ENCODE data around the gene CREB3. TPM values are rescaled to one million over a fixed set of nuclear protein-coding genes. Genes with fewer than 3 reads are reported as not detected.
A peak's percentile ranks its signal among the peaks of the same experiment; 100 is the strongest.

CREB3 gene
- total RNA-seq, 2 experiments from 2014 or later: 13.7 to 15.4 TPM

DNA sequence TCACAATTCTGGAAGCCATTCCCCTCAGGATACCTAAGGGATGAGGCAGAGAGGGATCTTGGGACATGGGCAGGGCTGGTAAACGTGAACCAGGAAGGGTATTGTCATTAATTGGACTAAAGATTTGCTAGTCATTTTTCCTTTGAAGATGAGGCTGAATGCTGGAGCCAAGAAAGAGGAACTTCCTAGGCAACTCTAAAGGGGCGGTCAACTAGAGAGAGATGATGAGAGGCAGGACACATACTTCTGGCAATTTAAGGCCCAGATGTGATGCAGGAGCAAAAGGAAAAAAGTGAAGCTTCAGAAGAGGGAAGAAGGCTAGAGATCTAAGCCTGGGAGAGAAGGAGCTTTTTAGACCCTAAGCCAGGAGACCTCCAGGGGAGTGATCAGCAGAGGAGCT, 11.0 kb downstream of the CREB3 start:
- intact Hi-C loops (cut with DNase I, micrococcal nuclease): loop anchor here in 1 of 2 experiments (10.0 kb wide), 1 partner anchor 1219 kb away; the partner anchor contains the start of gene ENHO
- H3K36me3 ChIP-seq (ENCODE audit: insufficient read depth, low read length): peaks cover 60% of the 10 kb centered on the region
- ATAC-seq (ENCODE audit: poor library complexity): no peak
- no peaks in the 10 kb centered on the region for H3K9me3 ChIP-seq (ENCODE audit: control insufficient read depth in 1 of 2, insufficient read depth in 1 of 2, low read length in 2 of 2)
- H3K4me1 ChIP-seq (ENCODE audit: insufficient read depth, low read length): peaks cover 35% of the 10 kb centered on the region
- H3K4me3 Mint-ChIP-seq: no peak overlapping the region
- H3K4me1 Mint-ChIP-seq (ENCODE audit: low read depth): peaks cover 45% of the 10 kb centered on the region
- TF ChIP-seq, protein P1, sequence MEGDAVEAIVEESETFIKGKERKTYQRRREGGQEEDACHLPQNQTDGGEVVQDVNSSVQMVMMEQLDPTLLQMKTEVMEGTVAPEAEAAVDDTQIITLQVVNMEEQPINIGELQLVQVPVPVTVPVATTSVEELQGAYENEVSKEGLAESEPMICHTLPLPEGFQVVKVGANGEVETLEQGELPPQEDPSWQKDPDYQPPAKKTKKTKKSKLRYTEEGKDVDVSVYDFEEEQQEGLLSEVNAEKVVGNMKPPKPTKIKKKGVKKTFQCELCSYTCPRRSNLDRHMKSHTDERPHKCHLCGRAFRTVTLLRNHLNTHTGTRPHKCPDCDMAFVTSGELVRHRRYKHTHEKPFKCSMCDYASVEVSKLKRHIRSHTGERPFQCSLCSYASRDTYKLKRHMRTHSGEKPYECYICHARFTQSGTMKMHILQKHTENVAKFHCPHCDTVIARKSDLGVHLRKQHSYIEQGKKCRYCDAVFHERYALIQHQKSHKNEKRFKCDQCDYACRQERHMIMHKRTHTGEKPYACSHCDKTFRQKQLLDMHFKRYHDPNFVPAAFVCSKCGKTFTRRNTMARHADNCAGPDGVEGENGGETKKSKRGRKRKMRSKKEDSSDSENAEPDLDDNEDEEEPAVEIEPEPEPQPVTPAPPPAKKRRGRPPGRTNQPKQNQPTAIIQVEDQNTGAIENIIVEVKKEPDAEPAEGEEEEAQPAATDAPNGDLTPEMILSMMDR (IDR thresholded peaks at IDR 0.05): no peak
- H3K9me3 Mint-ChIP-seq: no peaks in the 10 kb centered on the region
- no peak overlapping the region for H3K4me3 ChIP-seq (ENCODE audit: low read length)
- no peaks in the 10 kb centered on the region for H3K27me3 ChIP-seq (ENCODE audit: control insufficient read depth in 1 of 2, insufficient read depth in 2 of 2, low read length in 2 of 2)
- CTCF ChIA-PET: interaction anchor here (3.0 kb wide), 1 partner anchor 8 kb away, joined by 12 read pairs; no protein-coding TSS in a partner anchor
- POLR2A ChIA-PET: interaction anchor here (1.2 kb wide), 1 partner anchor 12 kb away, joined by 4 read pairs; the partner anchor contains the start of gene TLN1
- H3K27ac Mint-ChIP-seq: no peak overlapping the region
- peaks cover 64% of the 10 kb centered on the region for H3K36me3 Mint-ChIP-seq (ENCODE audit: low read depth)
- DNase-seq: no peak
- no peak overlapping the region for H3K27ac ChIP-seq (ENCODE audit: low read depth in 1 of 2, low read length in 2 of 2)
- H3K27me3 Mint-ChIP-seq: no peaks in the 10 kb centered on the region

DNA sequence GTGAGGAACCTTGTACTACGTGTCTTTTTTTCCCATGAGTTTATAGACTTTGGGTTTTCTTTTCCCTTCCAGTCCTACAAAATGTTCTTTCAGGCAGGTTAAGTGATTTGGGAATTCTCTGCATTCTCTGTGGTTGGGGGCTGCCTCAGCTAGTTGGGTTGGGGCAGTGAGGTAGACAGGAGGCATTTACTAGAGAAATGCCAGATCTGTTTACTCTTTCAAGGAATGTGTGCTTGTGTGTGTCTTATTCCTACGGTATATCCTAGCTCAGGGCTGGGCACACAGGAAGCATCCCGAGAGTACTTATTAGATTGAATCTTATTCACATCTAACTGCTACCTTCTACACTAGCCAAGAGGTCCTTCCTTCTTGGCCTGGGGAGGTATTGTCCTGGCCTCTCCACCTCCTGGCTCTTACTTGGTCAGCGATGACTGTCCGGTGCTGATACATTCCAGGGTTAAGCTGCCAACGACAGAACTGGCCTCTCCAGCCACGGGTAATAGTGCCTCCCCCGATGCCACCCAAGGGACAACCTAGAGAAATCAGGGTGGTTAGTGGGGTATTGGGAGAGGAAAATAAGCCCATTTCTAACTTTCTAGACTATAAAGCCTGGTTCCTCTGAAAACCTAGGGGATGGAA, 11.5 kb downstream of the CREB3 start:
- H3K4me3 ChIP-seq (ENCODE audit: low read length): no peak overlapping the region
- Mint-ChIP-seq H3K27me3 (no peaks in the 10 kb centered on the region), H3K9me3 (no peaks in the 10 kb centered on the region), H3K27ac (no peak overlapping the region), H3K4me3 (no peak overlapping the region), H3K36me3 (ENCODE audit: low read depth) (peaks cover 58% of the 10 kb centered on the region), H3K4me1 (ENCODE audit: low read depth) (peaks cover 47% of the 10 kb centered on the region)
- peaks cover 55% of the 10 kb centered on the region for H3K36me3 ChIP-seq (ENCODE audit: insufficient read depth, low read length)
- no peak overlapping the region for H3K27ac ChIP-seq (ENCODE audit: low read depth in 1 of 2, low read length in 2 of 2)
- peaks cover 36% of the 10 kb centered on the region for H3K4me1 ChIP-seq (ENCODE audit: insufficient read depth, low read length)
- H3K9me3 ChIP-seq (ENCODE audit: control insufficient read depth in 1 of 2, insufficient read depth in 1 of 2, low read length in 2 of 2): no peaks in the 10 kb centered on the region
- ATAC-seq (ENCODE audit: poor library complexity): no peak
- no peak for DNase-seq
- intact Hi-C loops (cut with DNase I, micrococcal nuclease): loop anchor here in 1 of 2 experiments (10.0 kb wide), 1 partner anchor 1219 kb away; the partner anchor contains the start of gene ENHO
- CTCF ChIA-PET: interaction anchor here (3.0 kb wide), 1 partner anchor 8 kb away, joined by 12 read pairs; no protein-coding TSS in a partner anchor
- no peaks in the 10 kb centered on the region for H3K27me3 ChIP-seq (ENCODE audit: control insufficient read depth in 1 of 2, insufficient read depth in 2 of 2, low read length in 2 of 2)
- TF ChIP-seq, protein P1 (IDR thresholded peaks at IDR 0.05): no peak
- POLR2A ChIA-PET: interaction anchor here (1.2 to 1.6 kb wide), 2 partner anchors 12 kb away, joined by 3 to 4 read pairs; partner anchors contain the start of genes CREB3 and TLN1

DNA sequence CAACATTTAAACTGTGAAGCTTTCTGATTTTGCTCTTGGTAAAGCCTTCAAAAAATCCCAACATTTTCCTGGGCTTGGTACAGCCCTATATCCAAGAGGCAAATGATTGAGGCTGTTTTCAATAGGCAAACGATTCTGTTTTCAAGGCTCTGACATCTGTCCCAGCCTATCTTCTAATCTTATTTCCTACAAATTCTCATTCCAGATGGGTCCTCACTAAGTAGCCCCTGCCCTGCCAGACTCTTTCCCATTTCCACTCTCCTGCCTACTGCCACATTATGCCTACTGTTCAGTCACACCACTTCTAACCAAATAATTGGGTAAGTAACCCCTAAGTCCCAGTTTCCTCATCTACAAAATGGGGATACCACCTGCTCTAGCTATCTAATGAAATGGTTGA, 13.1 kb downstream of the CREB3 start:
- H3K27ac ChIP-seq (ENCODE audit: low read depth in 1 of 2, low read length in 2 of 2): no peak overlapping the region
- no peak overlapping the region for H3K4me3 Mint-ChIP-seq

More for the DNA sequence above, 13.1 kb downstream of the CREB3 start:
- intact Hi-C loops (cut with DNase I, micrococcal nuclease): loop anchor here (5.0 to 10.0 kb wide), 3 partner anchors 67 to 1221 kb away; partner anchors contain the start of genes ENHO (in 1 of the 2) and SPAG8 (in 1 of the 2)
- CTCF ChIA-PET: interaction anchor here (3.0 kb wide), 1 partner anchor 10 kb away, joined by 12 read pairs; no protein-coding TSS in a partner anchor
- POLR2A ChIA-PET: interaction anchor here (0.9 to 1.6 kb wide), 3 partner anchors 14 to 18 kb away, joined by 3 to 4 read pairs (median 4); partner anchors contain the start of genes CREB3 and TLN1
- ATAC-seq (ENCODE audit: poor library complexity) (no peak), DNase-seq (no peak)
- H3K9me3 Mint-ChIP-seq: no peaks in the 10 kb centered on the region
- Histone ChIP-seq H3K36me3 (ENCODE audit: insufficient read depth, low read length) (peaks cover 42% of the 10 kb centered on the region), H3K27me3 (ENCODE audit: control insufficient read depth in 1 of 2, insufficient read depth in 2 of 2, low read length in 2 of 2) (no peaks in the 10 kb centered on the region), H3K4me3 (ENCODE audit: low read length) (no peak overlapping the region), H3K4me1 (ENCODE audit: insufficient read depth, low read length) (peaks cover 50% of the 10 kb centered on the region), H3K9me3 (ENCODE audit: control insufficient read depth in 1 of 2, insufficient read depth in 1 of 2, low read length in 2 of 2) (no peaks in the 10 kb centered on the region)
- peaks cover 56% of the 10 kb centered on the region for H3K36me3 Mint-ChIP-seq (ENCODE audit: low read depth)
- TF ChIP-seq, protein P1 (IDR thresholded peaks at IDR 0.05): no peak
- no peaks in the 10 kb centered on the region for H3K27me3 Mint-ChIP-seq
- peak overlapping the region; percentile 19 for H3K27ac Mint-ChIP-seq
- peaks cover 57% of the 10 kb centered on the region for H3K4me1 Mint-ChIP-seq (ENCODE audit: low read depth)
